Measurements from ENCODE around the gene LUZP1. TPM values are rescaled to one million over a fixed set of nuclear protein-coding genes. Genes with fewer than 3 reads are reported as not detected.

LUZP1 gene
- total RNA-seq, 1 donor from 2014 or later: 18.0 TPM

DNA sequence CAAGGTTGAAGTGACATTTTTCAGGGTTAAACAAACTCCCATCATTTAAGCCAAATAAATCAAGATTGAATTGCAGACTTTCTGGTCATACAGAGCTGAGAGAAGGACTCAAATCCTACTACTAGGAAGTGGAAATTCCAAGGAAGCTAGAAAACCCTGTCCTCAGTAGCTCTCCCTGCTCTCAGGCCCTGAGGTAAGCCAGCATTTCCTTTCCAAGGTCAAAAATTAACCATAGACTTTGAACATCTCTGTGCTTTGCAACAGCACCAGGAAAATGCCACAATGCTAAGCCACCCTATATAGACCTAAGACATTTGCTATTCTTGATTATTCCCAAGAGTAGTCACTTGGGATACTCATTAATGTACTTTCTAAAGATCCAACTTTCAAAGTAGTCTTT is 45.1 kb downstream of the LUZP1 start:
- Histone ChIP-seq H3K4me1 (peaks cover 2 to 30% of the 10 kb centered on the region in 2 donors), H3K9me3 (no peaks in the 10 kb centered on the region), H3K27ac (peak overlapping the region; percentile 16 to 35), H3K27me3 (no peaks in the 10 kb centered on the region), H3K4me3 (no peak overlapping the region), H3K36me3 (no peaks in the 10 kb centered on the region)
- no peak for DNase-seq (ENCODE audit: low spot score in 2 of 2)
- intact Hi-C loops (cut with DNase I): no loop called here
- no peak for TF ChIP-seq CTCF (IDR thresholded peaks at IDR 0.05)

- no peaks in the 10 kb centered on the region for H3K36me3 ChIP-seq
- peak overlapping the region in 1 of 2 donors; percentile 28 for H3K4me3 ChIP-seq
- no peak for DNase-seq (ENCODE audit: low spot score in 2 of 2)
- no peaks in the 10 kb centered on the region for H3K27me3 ChIP-seq
- TF ChIP-seq CTCF (IDR thresholded peaks at IDR 0.05): no peak
- no peaks in the 10 kb centered on the region for H3K9me3 ChIP-seq
- intact Hi-C loops (cut with DNase I): no loop called here
- peaks cover 2 to 31% of the 10 kb centered on the region in 2 donors for H3K4me1 ChIP-seq
- peak overlapping the region; percentile 35 to 57 for H3K27ac ChIP-seq
Measured at GRCh38 chr1:23122796-23123195, 45.9 kb downstream of the LUZP1 start.

DNA sequence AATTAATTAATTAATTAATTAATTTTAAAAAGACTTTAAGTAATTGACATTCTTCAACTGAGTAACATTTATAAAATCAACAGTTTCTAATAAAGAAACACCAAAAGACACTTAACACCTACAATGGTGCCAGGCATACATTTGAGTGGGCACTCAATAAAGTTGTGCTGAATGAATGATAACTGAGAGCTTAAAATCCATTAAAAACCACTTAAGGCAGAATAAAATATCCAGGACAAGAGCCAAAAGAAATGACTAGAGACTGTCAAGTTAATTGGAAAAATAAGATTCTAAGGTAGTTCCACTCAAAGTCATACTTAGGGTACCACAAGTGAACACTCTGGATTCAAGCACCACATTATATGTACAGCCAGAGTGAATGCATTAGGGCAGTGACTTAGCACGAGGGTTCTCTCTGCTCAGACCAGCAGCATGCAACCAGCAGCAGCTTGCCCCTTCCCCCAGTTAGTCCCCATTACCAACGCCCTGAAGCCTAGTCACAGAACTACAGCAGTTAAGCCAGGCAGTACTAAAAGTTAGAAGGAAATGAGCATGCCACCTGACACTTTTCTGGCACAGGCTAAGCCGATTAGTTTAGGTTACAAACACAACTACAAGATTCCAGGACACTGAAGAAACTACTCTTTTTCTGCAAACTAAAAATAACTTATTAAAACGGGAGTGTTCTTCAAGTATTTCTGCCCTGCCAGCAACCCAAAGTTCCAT is 46.5 kb downstream of the LUZP1 start:
- TF ChIP-seq CTCF (IDR thresholded peaks at IDR 0.05): no peak
- intact Hi-C loops (cut with DNase I): no loop called here
- H3K4me1 ChIP-seq: peaks cover 2 to 31% of the 10 kb centered on the region in 2 donors
- H3K27ac ChIP-seq: peak overlapping the region; percentile 35 to 57
- H3K4me3 ChIP-seq: peak overlapping the region in 1 of 2 donors; percentile 28
- no peaks in the 10 kb centered on the region for H3K36me3 ChIP-seq
- no peaks in the 10 kb centered on the region for H3K27me3 ChIP-seq
- H3K9me3 ChIP-seq: no peaks in the 10 kb centered on the region
- peak in 1 of 2 donors; percentile 79 for DNase-seq (ENCODE audit: low spot score in 2 of 2)

GRCh38 chr1:23120383-23120782 is 48.3 kb downstream of the LUZP1 start:
- H3K36me3 ChIP-seq: no peaks in the 10 kb centered on the region
- no peak overlapping the region for H3K27ac ChIP-seq
- TF ChIP-seq CTCF (IDR thresholded peaks at IDR 0.05): no peak
- no peaks in the 10 kb centered on the region for H3K9me3 ChIP-seq
- H3K4me3 ChIP-seq: no peak overlapping the region
- H3K27me3 ChIP-seq: no peaks in the 10 kb centered on the region
- H3K4me1 ChIP-seq: peaks cover 2 to 27% of the 10 kb centered on the region in 2 donors
- no peak for DNase-seq (ENCODE audit: low spot score in 2 of 2)
- intact Hi-C loops (cut with DNase I): no loop called here

DNA sequence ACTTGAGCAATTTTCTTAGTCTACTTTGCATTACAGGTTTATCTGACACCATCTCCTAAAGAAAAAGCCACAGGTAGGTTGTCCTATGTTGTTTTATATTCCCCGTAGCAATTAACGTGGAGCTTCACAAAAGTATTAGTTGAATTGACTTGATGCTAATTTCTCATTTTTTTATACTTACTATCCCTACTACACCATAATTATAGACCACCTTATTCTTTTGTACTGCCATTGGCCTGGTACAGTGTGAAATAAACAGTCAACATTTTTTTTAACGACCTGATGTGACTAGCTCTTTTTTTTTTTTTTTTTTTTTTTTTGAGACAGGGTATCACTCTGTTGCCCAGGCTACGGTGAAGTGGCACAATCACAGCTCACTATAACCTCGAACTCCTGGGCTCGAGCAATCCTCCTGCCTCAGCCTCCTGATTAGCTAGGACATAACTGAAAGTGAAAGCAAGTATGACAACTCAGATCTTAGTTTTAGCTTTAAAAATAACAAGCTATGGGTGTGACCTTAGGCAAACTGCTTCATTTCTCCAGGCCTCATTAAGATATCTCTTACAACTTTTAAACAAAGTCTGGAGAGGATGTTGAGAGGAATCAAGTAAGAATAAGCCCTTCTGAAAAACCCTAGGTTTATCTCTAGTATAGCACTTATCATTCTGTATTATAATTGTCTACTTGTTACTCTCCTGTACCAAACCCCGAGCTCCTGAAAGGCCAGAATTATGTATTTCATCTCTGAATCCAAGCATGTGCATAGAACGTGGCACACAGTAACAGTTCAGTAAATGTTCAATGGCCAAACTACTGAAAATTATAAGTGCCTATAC is 49.5 kb downstream of the LUZP1 start:
- peaks cover 2 to 31% of the 10 kb centered on the region in 2 donors for H3K4me1 ChIP-seq
- H3K27ac ChIP-seq: peak overlapping the region in 1 of 2 donors; percentile 49
- no peaks in the 10 kb centered on the region for H3K27me3 ChIP-seq
- TF ChIP-seq CTCF (IDR thresholded peaks at IDR 0.05): no peak
- no peaks in the 10 kb centered on the region for H3K9me3 ChIP-seq
- intact Hi-C loops (cut with DNase I): no loop called here
- peak overlapping the region; percentile 3 to 43 for H3K4me3 ChIP-seq
- no peaks in the 10 kb centered on the region for H3K36me3 ChIP-seq
- no peak for DNase-seq (ENCODE audit: low spot score in 2 of 2)

Data from ascending aorta (tissue), 2 donors.